Measurements from ENCODE around the gene GABRD.

Gene GABRD

GRCh38 chr1:2024887-2025286, 5.7 kb downstream of the GABRD start:
- no peak for TF ChIP-seq SIN3A (IDR thresholded peaks at IDR 0.05; ENCODE audit: borderline replicate concordance, insufficient read depth, low read length)
- no peak for TF ChIP-seq FOXP2 (optimal IDR thresholded peaks at IDR 0.05; ENCODE audit: borderline replicate concordance, extremely low read depth, extremely low read length, insufficient read depth)
- TF ChIP-seq TAF1 (IDR thresholded peaks at IDR 0.05; ENCODE audit: borderline replicate concordance, insufficient read depth, low read length): no peak
- no peak for TF ChIP-seq POLR2AphosphoS5 (IDR thresholded peaks at IDR 0.05; ENCODE audit: low read depth, low read length)
- TF ChIP-seq REST (IDR thresholded peaks at IDR 0.05; ENCODE audit: insufficient read depth in 1 of 2, low read depth in 2 of 2, low read length in 2 of 2): no peak

GRCh38 chr1:2025491-2025981, 6.4 kb downstream of the GABRD start:
- TF ChIP-seq REST (IDR thresholded peaks at IDR 0.05; ENCODE audit: insufficient read depth in 1 of 2, low read depth in 2 of 2, low read length in 2 of 2): no peak
- TF ChIP-seq TAF1 (IDR thresholded peaks at IDR 0.05; ENCODE audit: borderline replicate concordance, insufficient read depth, low read length): no peak
- TF ChIP-seq SIN3A (IDR thresholded peaks at IDR 0.05; ENCODE audit: borderline replicate concordance, insufficient read depth, low read length): no peak
- TF ChIP-seq FOXP2 (optimal IDR thresholded peaks at IDR 0.05; ENCODE audit: borderline replicate concordance, extremely low read depth, extremely low read length, insufficient read depth): no peak
- TF ChIP-seq POLR2AphosphoS5 (IDR thresholded peaks at IDR 0.05; ENCODE audit: low read depth, low read length): no peak

GRCh38 chr1:2027961-2028583, 8.9 kb downstream of the GABRD start:
- TF ChIP-seq FOXP2 (optimal IDR thresholded peaks at IDR 0.05; ENCODE audit: borderline replicate concordance, extremely low read depth, extremely low read length, insufficient read depth) (no peak), SIN3A (IDR thresholded peaks at IDR 0.05; ENCODE audit: borderline replicate concordance, insufficient read depth, low read length) (no peak), TAF1 (IDR thresholded peaks at IDR 0.05; ENCODE audit: borderline replicate concordance, insufficient read depth, low read length) (no peak), POLR2AphosphoS5 (IDR thresholded peaks at IDR 0.05; ENCODE audit: low read depth, low read length) (no peak), REST (IDR thresholded peaks at IDR 0.05; ENCODE audit: insufficient read depth in 1 of 2, low read depth in 2 of 2, low read length in 2 of 2) (no peak)

- TF ChIP-seq POLR2AphosphoS5 (IDR thresholded peaks at IDR 0.05; ENCODE audit: low read depth, low read length) (no peak), SIN3A (IDR thresholded peaks at IDR 0.05; ENCODE audit: borderline replicate concordance, insufficient read depth, low read length) (no peak), TAF1 (IDR thresholded peaks at IDR 0.05; ENCODE audit: borderline replicate concordance, insufficient read depth, low read length) (no peak), FOXP2 (optimal IDR thresholded peaks at IDR 0.05; ENCODE audit: borderline replicate concordance, extremely low read depth, extremely low read length, insufficient read depth) (no peak)
These were observed 9.9 kb downstream of the GABRD start for GRCh38 chr1:2028870-2029560.

GRCh38 chr1:2029561-2029960, 10.4 kb downstream of the GABRD start:
- TF ChIP-seq POLR2AphosphoS5 (IDR thresholded peaks at IDR 0.05; ENCODE audit: low read depth, low read length) (no peak), REST (IDR thresholded peaks at IDR 0.05; ENCODE audit: insufficient read depth in 1 of 2, low read depth in 2 of 2, low read length in 2 of 2) (no peak), FOXP2 (optimal IDR thresholded peaks at IDR 0.05; ENCODE audit: borderline replicate concordance, extremely low read depth, extremely low read length, insufficient read depth) (no peak), TAF1 (IDR thresholded peaks at IDR 0.05; ENCODE audit: borderline replicate concordance, insufficient read depth, low read length) (no peak), SIN3A (IDR thresholded peaks at IDR 0.05; ENCODE audit: borderline replicate concordance, insufficient read depth, low read length) (no peak)

All from PFSK-1 (cell line).